Neural cell (in vitro differentiated cells): ENCODE data around the gene ASB6.

Source experiments
- EP300 ChIP-seq: fragments of 450-650 bp; conservative IDR thresholded peaks from 2 replicates; pipeline ENCODE4 v1.6.1; 2014; ENCODE audit warnings: antibody characterized with exemption, mild to moderate bottlenecking, moderate library complexity; ENCODE audit not compliant: poor library complexity, severe bottlenecking
- EZH2 ChIP-seq: fragments of 200-600, 300-800 bp; shearing (Covaris generic), sonication (generic); IDR thresholded peaks from 2 replicates; pipeline ENCODE4 v1.6.1; 2014; ENCODE audit warnings: antibody characterized with exemption, low read length, borderline replicate concordance, mild to moderate bottlenecking; ENCODE audit not compliant: insufficient read depth, poor library complexity, severe bottlenecking
- POLR2AphosphoS5 ChIP-seq: IDR thresholded peaks from 2 replicates; pipeline ENCODE4 v1.6.1; 2012
- TAF1 ChIP-seq: IDR thresholded peaks from 2 replicates; pipeline ENCODE4 v1.6.1; 2012; ENCODE audit warnings: low read depth
- TF ChIP-seq, protein P1 (sequence below): fragments of 450-650 bp; IDR thresholded peaks from 2 replicates; pipeline ENCODE4 v1.5.1; 2014; ENCODE audit warnings: antibody characterized with exemption, mild to moderate bottlenecking, moderate library complexity; ENCODE audit not compliant: poor library complexity, severe bottlenecking
- TF ChIP-seq, protein P2 (sequence below): IDR thresholded peaks from 2 replicates; pipeline ENCODE4 v1.6.1; 2012; ENCODE audit warnings: borderline replicate concordance

DNA sequence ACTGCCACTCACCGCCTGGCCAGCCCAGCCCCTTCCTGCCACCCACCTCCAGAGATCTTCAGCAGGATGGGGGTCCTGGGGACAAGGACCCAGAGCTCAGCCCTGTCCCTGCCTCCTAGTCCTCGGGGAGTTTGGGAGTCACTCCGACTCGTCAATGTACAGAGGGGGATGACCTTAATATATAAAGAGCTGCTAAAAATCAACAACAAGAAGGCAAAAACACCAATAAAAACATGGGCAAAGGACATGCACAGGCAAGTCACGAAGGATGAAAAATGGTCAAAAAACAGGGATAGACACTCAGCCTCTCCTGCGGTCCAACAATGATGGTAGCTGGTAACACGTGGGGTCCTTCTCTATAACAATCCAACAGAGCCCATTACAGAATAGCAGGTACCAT lies 4.7 kb upstream of the ASB6 start:
- TF ChIP-seq, protein P1, sequence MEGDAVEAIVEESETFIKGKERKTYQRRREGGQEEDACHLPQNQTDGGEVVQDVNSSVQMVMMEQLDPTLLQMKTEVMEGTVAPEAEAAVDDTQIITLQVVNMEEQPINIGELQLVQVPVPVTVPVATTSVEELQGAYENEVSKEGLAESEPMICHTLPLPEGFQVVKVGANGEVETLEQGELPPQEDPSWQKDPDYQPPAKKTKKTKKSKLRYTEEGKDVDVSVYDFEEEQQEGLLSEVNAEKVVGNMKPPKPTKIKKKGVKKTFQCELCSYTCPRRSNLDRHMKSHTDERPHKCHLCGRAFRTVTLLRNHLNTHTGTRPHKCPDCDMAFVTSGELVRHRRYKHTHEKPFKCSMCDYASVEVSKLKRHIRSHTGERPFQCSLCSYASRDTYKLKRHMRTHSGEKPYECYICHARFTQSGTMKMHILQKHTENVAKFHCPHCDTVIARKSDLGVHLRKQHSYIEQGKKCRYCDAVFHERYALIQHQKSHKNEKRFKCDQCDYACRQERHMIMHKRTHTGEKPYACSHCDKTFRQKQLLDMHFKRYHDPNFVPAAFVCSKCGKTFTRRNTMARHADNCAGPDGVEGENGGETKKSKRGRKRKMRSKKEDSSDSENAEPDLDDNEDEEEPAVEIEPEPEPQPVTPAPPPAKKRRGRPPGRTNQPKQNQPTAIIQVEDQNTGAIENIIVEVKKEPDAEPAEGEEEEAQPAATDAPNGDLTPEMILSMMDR = no peak
- TF ChIP-seq POLR2AphosphoS5 (no peak), EZH2 (no peak), EP300 (no peak), TAF1 (no peak)
- TF ChIP-seq, protein P2, sequence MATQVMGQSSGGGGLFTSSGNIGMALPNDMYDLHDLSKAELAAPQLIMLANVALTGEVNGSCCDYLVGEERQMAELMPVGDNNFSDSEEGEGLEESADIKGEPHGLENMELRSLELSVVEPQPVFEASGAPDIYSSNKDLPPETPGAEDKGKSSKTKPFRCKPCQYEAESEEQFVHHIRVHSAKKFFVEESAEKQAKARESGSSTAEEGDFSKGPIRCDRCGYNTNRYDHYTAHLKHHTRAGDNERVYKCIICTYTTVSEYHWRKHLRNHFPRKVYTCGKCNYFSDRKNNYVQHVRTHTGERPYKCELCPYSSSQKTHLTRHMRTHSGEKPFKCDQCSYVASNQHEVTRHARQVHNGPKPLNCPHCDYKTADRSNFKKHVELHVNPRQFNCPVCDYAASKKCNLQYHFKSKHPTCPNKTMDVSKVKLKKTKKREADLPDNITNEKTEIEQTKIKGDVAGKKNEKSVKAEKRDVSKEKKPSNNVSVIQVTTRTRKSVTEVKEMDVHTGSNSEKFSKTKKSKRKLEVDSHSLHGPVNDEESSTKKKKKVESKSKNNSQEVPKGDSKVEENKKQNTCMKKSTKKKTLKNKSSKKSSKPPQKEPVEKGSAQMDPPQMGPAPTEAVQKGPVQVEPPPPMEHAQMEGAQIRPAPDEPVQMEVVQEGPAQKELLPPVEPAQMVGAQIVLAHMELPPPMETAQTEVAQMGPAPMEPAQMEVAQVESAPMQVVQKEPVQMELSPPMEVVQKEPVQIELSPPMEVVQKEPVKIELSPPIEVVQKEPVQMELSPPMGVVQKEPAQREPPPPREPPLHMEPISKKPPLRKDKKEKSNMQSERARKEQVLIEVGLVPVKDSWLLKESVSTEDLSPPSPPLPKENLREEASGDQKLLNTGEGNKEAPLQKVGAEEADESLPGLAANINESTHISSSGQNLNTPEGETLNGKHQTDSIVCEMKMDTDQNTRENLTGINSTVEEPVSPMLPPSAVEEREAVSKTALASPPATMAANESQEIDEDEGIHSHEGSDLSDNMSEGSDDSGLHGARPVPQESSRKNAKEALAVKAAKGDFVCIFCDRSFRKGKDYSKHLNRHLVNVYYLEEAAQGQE = no peak
